NCI-H1092 treated with DMSO at 0.1 percent for 48 hours (cell line): ENCODE measurements around the gene POMT2.

ENCODE experiments used
- DNase-seq: peaks from one replicate; lab custom pipeline; 2025; lab: John Stamatoyannopoulos, UW

POMT2 gene

GRCh38 chr14:77240336-77240915 is 80.3 kb downstream of the POMT2 start:
- DNase-seq = no peak

GRCh38 chr14:77239412-77239811 is 81.3 kb downstream of the POMT2 start:
- DNase-seq = no peak

- DNase-seq = no peak
Observed at GRCh38 chr14:77238996-77239395, 81.7 kb downstream of the POMT2 start.

GRCh38 chr14:77238356-77238755 is 82.3 kb downstream of the POMT2 start:
- DNase-seq = no peak

GRCh38 chr14:77236814-77237213 is 83.9 kb downstream of the POMT2 start:
- no peak for DNase-seq

GRCh38 chr14:77231721-77232120 is 89.0 kb downstream of the POMT2 start:
- no peak for DNase-seq

GRCh38 chr14:77230914-77231313 is 89.8 kb downstream of the POMT2 start:
- no peak for DNase-seq

- no peak for DNase-seq
Observed at GRCh38 chr14:77228056-77228455, 92.6 kb downstream of the POMT2 start.

GRCh38 chr14:77225892-77226557 is 94.7 kb downstream of the POMT2 start:
- DNase-seq = no peak

- no peak for DNase-seq
Observed at GRCh38 chr14:77225254-77225653, 95.4 kb downstream of the POMT2 start.
